Measurements from ENCODE around the gene PPP4R2. TPM values are rescaled to one million over a fixed set of nuclear protein-coding genes. Genes with fewer than 3 reads are reported as not detected.

Gene PPP4R2
- polyA plus RNA-seq, 6 donors from 2014 or later: 18.0 to 42.7 (median 30.2) TPM

- H3K27ac Mint-ChIP-seq: no peak overlapping the region
- H3K4me1 Mint-ChIP-seq: peaks cover 7 to 8% (median 8%) of the 10 kb centered on the region in 3 donors
- H3K36me3 Mint-ChIP-seq: no peaks in the 10 kb centered on the region
- peaks cover 0 to 3% (median 0%) of the 10 kb centered on the region in 7 donors for H3K9me3 Mint-ChIP-seq
- H3K4me3 Mint-ChIP-seq: no peak overlapping the region
- DNase-seq (no peak), ATAC-seq (ENCODE audit: low read depth in 2 of 2) (no peak)
- peaks cover 0 to 15% (median 13%) of the 10 kb centered on the region in 3 donors for H3K27me3 Mint-ChIP-seq
Observed at GRCh38 chr3:73098873-73099272, 102.3 kb downstream of the PPP4R2 start.

- Mint-ChIP-seq H3K27ac (no peak overlapping the region), H3K36me3 (no peaks in the 10 kb centered on the region), H3K9me3 (peaks cover 0 to 3% (median 0%) of the 10 kb centered on the region in 7 donors), H3K4me1 (no peaks in the 10 kb centered on the region), H3K27me3 (peaks cover 0 to 21% (median 12%) of the 10 kb centered on the region in 3 donors), H3K4me3 (no peak overlapping the region)
- DNase-seq (peak; percentile 54), ATAC-seq (ENCODE audit: low read depth in 2 of 2) (peak; percentile 55 to 64)
Observed at GRCh38 chr3:73100741-73101559, 104.3 kb downstream of the PPP4R2 start.

- H3K4me3 Mint-ChIP-seq: no peak overlapping the region
- H3K27me3 Mint-ChIP-seq: peaks cover 0 to 21% (median 6%) of the 10 kb centered on the region in 3 donors
- DNase-seq (no peak), ATAC-seq (ENCODE audit: low read depth in 2 of 2) (no peak)
- H3K4me1 Mint-ChIP-seq: no peaks in the 10 kb centered on the region
- H3K36me3 Mint-ChIP-seq: no peaks in the 10 kb centered on the region
- H3K27ac Mint-ChIP-seq: no peak overlapping the region
- peaks cover 0 to 3% (median 0%) of the 10 kb centered on the region in 7 donors for H3K9me3 Mint-ChIP-seq
Observed at GRCh38 chr3:73101881-73102280, 105.3 kb downstream of the PPP4R2 start.

- Mint-ChIP-seq H3K4me3 (no peak overlapping the region), H3K4me1 (no peaks in the 10 kb centered on the region), H3K27me3 (peaks cover 17 to 38% (median 28%) of the 10 kb centered on the region in 3 donors), H3K36me3 (no peaks in the 10 kb centered on the region), H3K9me3 (no peaks in the 10 kb centered on the region), H3K27ac (no peak overlapping the region)
- ATAC-seq (ENCODE audit: low read depth in 2 of 2) (no peak), DNase-seq (no peak)
Observed at GRCh38 chr3:73107215-73107614, 110.6 kb downstream of the PPP4R2 start.

GRCh38 chr3:73107676-73108187, 111.1 kb downstream of the PPP4R2 start:
- Mint-ChIP-seq H3K36me3 (no peaks in the 10 kb centered on the region), H3K27ac (no peak overlapping the region), H3K27me3 (peaks cover 17 to 34% (median 25%) of the 10 kb centered on the region in 3 donors), H3K9me3 (no peaks in the 10 kb centered on the region), H3K4me3 (no peak overlapping the region), H3K4me1 (no peaks in the 10 kb centered on the region)
- DNase-seq (no peak), ATAC-seq (ENCODE audit: low read depth in 2 of 2) (no peak)

GRCh38 chr3:73108750-73109149, 112.1 kb downstream of the PPP4R2 start:
- Mint-ChIP-seq H3K4me1 (no peaks in the 10 kb centered on the region), H3K9me3 (no peaks in the 10 kb centered on the region), H3K27me3 (peaks cover 17 to 37% (median 21%) of the 10 kb centered on the region in 3 donors), H3K4me3 (no peak overlapping the region), H3K27ac (no peak overlapping the region), H3K36me3 (no peaks in the 10 kb centered on the region)
- DNase-seq: no peak
- no peak for ATAC-seq (ENCODE audit: low read depth in 2 of 2)

GRCh38 chr3:73110530-73110929, 113.9 kb downstream of the PPP4R2 start:
- Mint-ChIP-seq H3K27ac (no peak overlapping the region), H3K9me3 (no peaks in the 10 kb centered on the region), H3K4me1 (no peaks in the 10 kb centered on the region), H3K4me3 (no peak overlapping the region), H3K36me3 (no peaks in the 10 kb centered on the region), H3K27me3 (peaks cover 9 to 37% (median 26%) of the 10 kb centered on the region in 3 donors)
- ATAC-seq (ENCODE audit: low read depth in 2 of 2): no peak
- DNase-seq: no peak

- no peaks in the 10 kb centered on the region for H3K4me1 Mint-ChIP-seq
- no peak overlapping the region for H3K4me3 Mint-ChIP-seq
- no peaks in the 10 kb centered on the region for H3K9me3 Mint-ChIP-seq
- peaks cover 9 to 33% (median 24%) of the 10 kb centered on the region in 3 donors for H3K27me3 Mint-ChIP-seq
- H3K27ac Mint-ChIP-seq: peak overlapping the region in 1 of 6 donors; percentile 16
- no peak for DNase-seq
- no peaks in the 10 kb centered on the region for H3K36me3 Mint-ChIP-seq
- ATAC-seq (ENCODE audit: low read depth in 2 of 2): no peak
Observed at GRCh38 chr3:73114711-73115110, 118.1 kb downstream of the PPP4R2 start.

GRCh38 chr3:73115806-73116205, 119.2 kb downstream of the PPP4R2 start:
- no peak for DNase-seq
- H3K4me3 Mint-ChIP-seq: no peak overlapping the region
- no peaks in the 10 kb centered on the region for H3K9me3 Mint-ChIP-seq
- no peak overlapping the region for H3K27ac Mint-ChIP-seq
- no peaks in the 10 kb centered on the region for H3K36me3 Mint-ChIP-seq
- no peak for ATAC-seq (ENCODE audit: low read depth in 2 of 2)
- no peaks in the 10 kb centered on the region for H3K4me1 Mint-ChIP-seq
- peaks cover 9 to 23% (median 18%) of the 10 kb centered on the region in 3 donors for H3K27me3 Mint-ChIP-seq

Other genes with a start within 250 kb of the PPP4R2 start
- gene SHQ1, start 148.4 kb upstream of the PPP4R2 start, polyA plus RNA-seq (ENCODE audit: low read depth in 6 of 6): 10 to 100 TPM in 5 of 6 donors, 1 to 10 TPM in 1; 9.6 to 19.4 (median 14.6) TPM
- not detected for gene GXYLT2, start 108.8 kb upstream of the PPP4R2 start, polyA plus RNA-seq (ENCODE audit: low read depth in 6 of 6)
- gene EBLN2, start 64.8 kb downstream of the PPP4R2 start, polyA plus RNA-seq (ENCODE audit: low read depth in 6 of 6): 1 to 10 TPM in 4 of 6 donors, under 1 TPM in 2; 0.67 to 2.6 (median 1.1) TPM